Measurements from ENCODE around the gene TMEM97.
A peak's percentile ranks its signal among the peaks of the same experiment; 100 is the strongest.

The TMEM97 gene

GRCh38 chr17:28325211-28325610 lies 6.2 kb downstream of the TMEM97 start:
- DNase-seq (ENCODE audit: low read depth), result no peak
- TF ChIP-seq CTCF (IDR thresholded peaks at IDR 0.05; ENCODE audit: control insufficient read depth, extremely low read depth, insufficient read depth), result no peak
- H3K4me3 ChIP-seq (ENCODE audit: low read depth, low read length), result no peak overlapping the region

- DNase-seq (ENCODE audit: low read depth), result peak; percentile 85
- no peak for TF ChIP-seq CTCF (IDR thresholded peaks at IDR 0.05; ENCODE audit: control insufficient read depth, extremely low read depth, insufficient read depth)
- H3K4me3 ChIP-seq (ENCODE audit: low read depth, low read length), result peak overlapping the region; percentile 11; the same call in 1 of the 2 replicates
Measured at GRCh38 chr17:28326114-28326513, 7.1 kb downstream of the TMEM97 start.

GRCh38 chr17:28327031-28327607 lies 8.1 kb downstream of the TMEM97 start:
- H3K4me3 ChIP-seq (ENCODE audit: low read depth, low read length), result no peak overlapping the region
- TF ChIP-seq CTCF (IDR thresholded peaks at IDR 0.05; ENCODE audit: control insufficient read depth, extremely low read depth, insufficient read depth), result no peak
- DNase-seq (ENCODE audit: low read depth), result no peak

- no peak overlapping the region for H3K4me3 ChIP-seq (ENCODE audit: low read depth, low read length)
- no peak for TF ChIP-seq CTCF (IDR thresholded peaks at IDR 0.05; ENCODE audit: control insufficient read depth, extremely low read depth, insufficient read depth)
- no peak for DNase-seq (ENCODE audit: low read depth)
Measured at GRCh38 chr17:28327709-28328108, 8.7 kb downstream of the TMEM97 start.

GRCh38 chr17:28328325-28328724 lies 9.3 kb downstream of the TMEM97 start:
- TF ChIP-seq CTCF (IDR thresholded peaks at IDR 0.05; ENCODE audit: control insufficient read depth, extremely low read depth, insufficient read depth), result no peak
- no peak overlapping the region for H3K4me3 ChIP-seq (ENCODE audit: low read depth, low read length)
- no peak for DNase-seq (ENCODE audit: low read depth)

GRCh38 chr17:28330671-28331070 lies 11.7 kb downstream of the TMEM97 start:
- no peak for TF ChIP-seq CTCF (IDR thresholded peaks at IDR 0.05; ENCODE audit: control insufficient read depth, extremely low read depth, insufficient read depth)

GRCh38 chr17:28331891-28332420 lies 13.0 kb downstream of the TMEM97 start:
- no peak for TF ChIP-seq CTCF (IDR thresholded peaks at IDR 0.05; ENCODE audit: control insufficient read depth, extremely low read depth, insufficient read depth)
- no peak for DNase-seq (ENCODE audit: low read depth)
- H3K4me3 ChIP-seq (ENCODE audit: low read depth, low read length), result no peak overlapping the region

More at GRCh38 chr17:28330671-28331070, 11.7 kb downstream of the TMEM97 start:
- no peak overlapping the region for H3K4me3 ChIP-seq (ENCODE audit: low read depth, low read length)
- DNase-seq (ENCODE audit: low read depth), result no peak
